HG03175 (cell line): ENCODE measurements around the gene MICAL2.
"Not testable (repeated sequence)": the region's sequence is repeated elsewhere in the genome, so short reads cannot be mapped to it uniquely, and the experiment has no call there.

Source experiments
- ATAC-seq: cut with Tn5 transposase; IDR thresholded peaks from one replicate; pipeline ENCODE4 v1.9.1; 2021; ENCODE audit warnings: mild to moderate bottlenecking, moderate library complexity; ENCODE audit not compliant: unreplicated experiment

The MICAL2 gene

DNA sequence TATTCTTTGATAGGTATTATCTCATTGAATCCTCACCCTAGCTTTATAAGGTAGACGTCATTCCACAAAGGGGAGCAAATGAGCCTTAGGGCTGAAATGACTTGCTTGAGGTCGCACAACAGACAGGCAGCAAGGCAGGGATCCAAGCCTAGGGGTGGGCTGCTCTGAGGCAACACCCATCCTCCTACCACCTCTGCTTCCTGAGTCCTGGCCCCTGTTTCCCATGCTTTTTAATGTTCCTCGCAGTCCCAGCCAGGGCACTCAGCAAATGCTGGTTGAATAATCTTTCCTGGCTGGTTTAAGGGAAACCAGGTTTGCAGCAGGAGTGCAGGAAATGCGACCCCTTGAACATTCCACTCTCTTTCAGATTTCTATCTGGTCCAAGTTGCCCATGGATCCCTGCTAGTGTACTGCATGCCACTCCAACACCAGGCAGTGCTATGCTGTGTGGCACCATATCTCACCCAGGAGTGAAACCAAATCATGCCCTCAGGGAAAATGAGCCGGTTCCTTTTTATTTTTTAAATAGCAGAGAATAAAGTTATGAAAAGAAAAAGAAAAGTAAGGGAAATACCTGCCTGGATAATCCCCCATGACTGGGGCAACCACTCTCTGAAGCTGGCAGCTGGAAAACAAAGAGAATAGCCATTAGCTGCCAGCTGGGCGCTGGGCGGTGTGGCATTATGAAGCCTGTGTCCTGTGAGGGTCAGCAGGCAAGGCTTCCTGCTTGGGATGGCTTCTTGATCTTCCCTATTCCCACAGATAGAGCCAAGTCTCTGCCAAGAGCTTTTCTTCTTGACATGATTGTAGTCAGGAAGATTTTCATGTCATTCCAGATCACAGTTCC is 21.8 kb downstream of the MICAL2 start:
- ATAC-seq, result no peak

- ATAC-seq, result no peak
Measured at GRCh38 chr11:12132790-12133145, 22.4 kb downstream of the MICAL2 start.

GRCh38 chr11:12133547-12134235 is 23.3 kb downstream of the MICAL2 start:
- no peak for ATAC-seq

DNA sequence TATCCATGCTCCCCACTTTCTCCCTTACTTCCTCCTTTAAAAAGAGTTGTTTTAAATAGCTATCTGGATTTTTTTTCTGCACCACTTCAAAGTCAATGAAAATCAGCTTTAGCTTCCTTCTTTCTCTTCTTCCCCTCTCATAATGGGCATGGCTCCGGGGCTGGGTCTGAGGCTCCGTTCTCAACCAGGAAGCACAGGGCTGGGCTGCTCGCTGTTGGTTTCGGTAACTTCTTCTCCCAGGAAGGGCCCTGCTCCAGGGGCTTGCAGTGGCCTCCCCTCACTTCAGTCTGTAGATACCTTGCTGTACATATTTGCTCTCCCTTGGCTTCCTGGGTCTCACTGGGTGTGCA is 23.8 kb downstream of the MICAL2 start:
- ATAC-seq, result no peak

DNA sequence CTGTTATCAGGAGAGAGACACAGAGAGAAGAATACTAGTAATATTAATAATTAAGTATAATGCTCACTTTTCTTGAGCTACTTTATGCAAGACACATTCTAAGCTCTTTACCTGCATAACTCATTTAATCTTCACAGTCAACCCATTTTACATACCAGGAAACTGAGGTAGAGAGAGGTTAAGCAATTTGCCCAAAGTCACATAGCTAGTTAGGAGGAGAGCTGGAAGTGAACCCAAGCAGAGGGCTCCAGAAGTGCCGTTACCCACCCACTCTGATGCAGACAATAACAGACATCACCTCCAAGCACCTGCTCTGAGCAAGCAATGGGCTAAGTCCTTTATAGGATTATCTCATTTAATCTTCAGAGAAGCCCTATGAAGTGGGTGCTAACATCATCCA is 24.8 kb downstream of the MICAL2 start:
- no peak for ATAC-seq

- no peak for ATAC-seq
Measured at GRCh38 chr11:12137005-12137690, 26.8 kb downstream of the MICAL2 start.

DNA sequence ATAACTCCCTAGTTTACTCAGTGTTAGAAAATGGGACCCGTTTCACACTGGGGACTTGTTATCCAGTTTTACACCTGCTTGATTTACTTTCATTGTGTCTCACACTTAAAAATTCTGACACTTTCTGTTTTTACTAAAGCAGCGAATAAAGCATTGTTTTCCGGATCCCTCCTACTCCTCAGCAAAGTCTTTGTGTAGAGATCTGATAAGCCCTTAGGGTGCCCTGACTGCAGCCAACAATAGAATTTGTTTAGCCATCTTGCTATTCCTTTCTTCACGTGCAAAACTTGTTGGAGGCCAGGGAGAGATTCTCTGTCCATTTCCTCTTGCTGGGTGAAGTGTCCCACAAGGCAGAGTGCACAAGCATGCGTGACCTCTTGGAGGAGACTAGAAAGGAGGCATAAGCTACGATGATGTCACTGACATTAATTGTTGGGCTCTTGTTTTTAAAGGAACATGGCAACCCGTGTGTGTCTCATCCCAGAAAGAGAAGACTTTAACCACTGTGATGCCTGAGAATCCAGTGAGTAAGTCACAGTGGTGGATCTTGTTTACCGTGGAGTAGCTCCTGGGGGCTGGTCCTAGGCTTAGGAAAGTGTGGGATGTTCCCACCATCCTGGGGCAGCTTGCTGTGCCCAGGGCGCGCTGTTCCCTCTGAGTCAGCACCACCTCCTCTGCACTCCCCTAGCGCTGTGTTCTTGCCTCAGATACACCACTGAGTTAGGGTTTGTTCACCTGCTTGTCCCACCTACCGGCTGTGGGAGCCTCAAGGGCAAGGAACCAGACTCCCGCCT is 27.7 kb downstream of the MICAL2 start:
- ATAC-seq, result no peak

DNA sequence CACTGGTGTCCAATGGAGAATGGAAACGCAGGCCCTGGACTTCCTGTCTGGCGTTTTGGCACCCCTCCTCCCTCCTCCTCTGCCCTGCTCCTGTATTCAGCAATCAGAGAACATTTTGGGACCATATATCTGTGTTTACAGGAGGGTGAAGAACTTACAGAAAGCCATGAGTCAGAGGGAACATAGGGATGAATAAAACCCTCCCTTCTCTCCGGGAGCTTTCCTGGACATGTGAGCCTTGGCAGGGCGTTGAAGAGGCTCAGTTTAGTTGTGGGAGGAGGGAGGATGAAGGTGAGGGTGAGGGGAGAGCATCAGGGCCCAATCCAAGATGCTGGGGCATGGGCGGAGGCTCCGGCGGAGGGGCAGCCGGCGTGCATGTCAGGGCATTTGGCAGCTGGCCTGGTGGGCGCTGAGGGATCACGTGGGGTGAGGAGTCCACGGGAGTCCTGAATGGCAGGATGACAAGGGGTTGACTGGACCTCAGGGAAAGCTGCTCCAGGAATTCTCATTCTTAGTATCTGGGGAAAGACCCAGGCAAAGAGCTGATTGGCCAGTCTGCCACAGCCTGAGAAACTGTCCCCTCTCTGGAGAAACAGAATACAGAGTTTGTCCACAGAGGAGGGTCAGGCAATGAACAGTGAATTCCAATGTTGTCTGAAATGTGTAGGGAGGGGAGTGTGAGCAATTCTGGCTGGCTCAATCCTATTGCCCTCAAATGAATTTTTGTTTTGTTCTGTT is 28.9 kb downstream of the MICAL2 start:
- ATAC-seq, result no peak

GRCh38 chr11:12140186-12140793 is 29.9 kb downstream of the MICAL2 start:
- ATAC-seq, result no peak

- ATAC-seq, result no peak
Measured at GRCh38 chr11:12141283-12141682, 30.9 kb downstream of the MICAL2 start.

GRCh38 chr11:12142176-12142575 is 31.8 kb downstream of the MICAL2 start:
- no peak for ATAC-seq

DNA sequence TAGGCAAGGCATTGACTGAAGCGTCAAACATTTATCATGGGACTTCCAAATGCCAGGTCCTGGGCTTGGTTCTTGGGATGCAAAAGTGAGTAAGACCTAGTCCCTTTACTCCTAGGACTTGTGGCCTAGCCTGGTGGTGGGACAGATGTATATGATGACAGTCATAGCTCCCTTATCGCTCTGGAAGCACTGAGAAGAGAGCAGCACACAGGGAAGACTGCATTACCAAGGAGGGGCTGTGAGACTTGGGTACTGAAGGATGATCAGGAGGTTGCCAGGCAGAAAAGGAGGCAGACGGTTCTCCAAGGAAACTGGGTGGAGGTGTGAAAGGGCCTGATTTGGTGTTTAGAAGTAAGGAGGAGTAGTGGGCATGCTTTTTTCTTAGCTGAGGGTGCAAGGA is 32.5 kb downstream of the MICAL2 start:
- no peak for ATAC-seq

DNA sequence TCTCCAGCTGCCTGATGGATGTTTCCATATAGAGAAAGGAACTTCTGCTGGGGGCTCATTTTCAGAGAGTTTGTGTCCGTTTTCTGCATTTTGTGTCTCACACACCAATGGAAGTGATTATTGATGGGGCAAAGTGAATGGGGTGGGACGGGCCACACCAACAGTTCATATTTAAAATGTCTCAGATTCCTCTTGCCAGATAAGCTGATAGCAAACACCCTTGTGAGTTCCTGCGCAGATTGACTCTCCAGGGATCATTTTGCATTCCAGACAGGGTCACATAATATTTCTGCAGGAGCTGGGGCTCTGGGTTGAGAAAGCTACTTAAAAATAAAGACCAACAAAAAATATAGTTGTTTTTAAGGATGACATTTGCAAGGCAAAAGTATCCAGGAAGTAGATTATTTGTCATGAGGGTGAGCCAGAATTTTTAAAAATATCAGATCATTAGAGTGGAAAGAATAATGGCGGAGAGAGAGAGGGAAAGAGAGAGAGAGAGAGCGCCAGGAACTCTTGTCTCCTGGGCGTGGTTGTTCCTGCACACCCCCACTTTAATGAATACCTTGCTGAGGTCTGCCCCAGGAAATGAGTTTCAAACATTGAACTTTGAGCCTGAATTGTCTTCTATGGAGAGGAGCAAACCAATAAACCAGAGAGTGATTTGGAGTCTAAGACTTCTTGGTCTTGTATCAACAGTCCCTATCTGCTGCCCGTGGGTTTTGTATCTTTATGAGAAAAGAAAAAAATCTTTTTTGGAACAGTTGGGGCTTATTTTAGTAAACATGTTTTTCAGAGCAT is 33.3 kb downstream of the MICAL2 start:
- ATAC-seq, result no peak

DNA sequence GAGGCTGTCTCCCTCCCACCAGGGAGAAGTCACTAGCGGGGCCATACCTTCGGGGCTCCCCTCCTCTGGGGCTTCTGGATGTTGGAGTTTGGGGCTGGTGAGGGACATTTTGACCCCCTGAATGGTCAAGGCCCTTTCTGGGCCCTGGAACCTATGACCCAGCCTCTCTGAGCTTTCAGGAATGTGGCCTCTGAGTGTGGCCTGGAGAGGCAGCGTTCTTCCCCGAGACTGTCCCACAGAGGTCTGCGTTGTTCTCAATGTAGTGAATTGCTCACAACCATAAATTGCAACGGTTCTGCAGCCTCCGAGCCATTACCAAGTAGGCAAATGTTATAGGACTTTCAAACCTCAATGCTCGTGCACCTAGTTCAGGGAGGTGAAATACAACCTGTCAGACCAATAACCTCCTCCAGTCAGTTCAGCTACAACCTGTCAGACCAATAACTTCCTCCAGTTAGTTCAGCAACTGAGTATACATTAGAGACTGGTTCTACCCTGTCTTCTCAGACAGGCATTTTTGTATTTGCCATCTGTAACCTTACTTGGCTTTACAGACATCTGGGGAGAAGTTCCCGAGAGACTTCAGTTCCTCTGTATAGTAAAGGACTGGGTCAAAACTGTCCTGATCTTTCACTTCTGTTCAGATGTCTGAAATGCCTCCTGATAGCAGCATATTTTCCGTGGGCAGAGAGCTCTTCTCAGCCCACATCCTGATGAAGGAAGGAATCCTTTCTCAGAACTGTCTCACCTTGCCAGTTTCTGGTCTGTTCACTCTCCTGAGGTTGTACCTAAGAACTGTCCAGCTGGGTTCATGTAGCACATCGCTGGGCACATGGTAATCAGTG is 34.2 kb downstream of the MICAL2 start:
- no peak for ATAC-seq

GRCh38 chr11:12146678-12147077 is 36.3 kb downstream of the MICAL2 start:
- not testable (repeated sequence) for ATAC-seq

DNA sequence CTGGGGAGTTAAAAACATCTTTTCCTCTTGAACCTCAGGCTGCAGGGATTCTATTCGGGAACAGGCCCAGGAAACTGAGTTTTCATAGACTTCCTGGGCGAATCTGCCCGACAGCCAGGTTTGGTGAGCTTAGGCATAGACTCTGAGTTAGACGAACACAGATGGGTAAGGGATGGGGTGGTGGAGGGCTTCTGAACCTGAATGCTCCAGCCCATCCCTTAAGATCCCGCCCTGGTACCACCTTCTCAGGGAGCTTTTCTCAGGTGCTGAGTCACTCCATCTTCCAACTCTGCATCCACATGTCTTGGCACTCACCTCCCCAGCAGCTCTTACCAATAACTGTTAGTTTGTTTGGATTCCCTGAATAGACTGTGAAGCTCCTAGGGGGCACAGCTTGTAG is 37.4 kb downstream of the MICAL2 start:
- ATAC-seq, result no peak

DNA sequence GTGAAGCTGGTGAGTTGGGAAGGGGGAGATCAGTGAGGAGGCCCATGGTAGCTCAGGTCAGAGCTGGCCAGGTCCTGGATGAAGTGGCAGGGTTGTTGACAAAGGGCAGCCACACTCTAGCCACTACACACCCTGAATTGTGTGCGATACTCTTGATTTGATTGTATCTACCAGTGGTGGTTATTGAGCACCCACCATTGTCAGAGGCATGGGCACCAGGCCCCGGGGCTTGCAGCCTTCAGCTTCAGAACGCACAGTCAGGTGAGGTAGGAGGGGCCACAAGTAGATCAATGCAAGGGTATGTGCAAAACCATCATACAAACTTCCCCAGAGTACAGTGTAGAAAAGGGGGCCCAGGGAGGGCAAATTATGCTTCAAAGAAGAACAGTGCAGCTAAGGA is 38.1 kb downstream of the MICAL2 start:
- no peak for ATAC-seq

DNA sequence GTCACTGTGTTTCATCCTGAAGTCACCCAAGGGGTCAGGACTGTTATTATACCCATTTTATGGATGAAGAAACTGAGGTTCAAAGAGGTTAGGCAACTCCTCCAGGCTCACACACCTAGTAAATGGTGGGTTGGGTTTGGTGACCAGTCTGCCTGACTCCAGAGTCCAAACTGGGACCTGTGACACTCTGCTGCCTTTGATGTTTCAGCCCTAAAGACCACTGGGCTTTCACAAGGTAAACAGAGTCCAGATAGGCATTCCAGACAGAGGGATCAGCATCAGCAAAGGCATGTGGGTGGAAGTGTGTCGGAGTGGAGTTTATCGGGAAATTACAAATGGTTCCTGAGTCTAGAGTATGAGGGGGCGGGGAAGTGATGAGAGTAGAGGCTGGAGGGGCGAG is 38.5 kb downstream of the MICAL2 start:
- ATAC-seq, result no peak
